ENCODE results near the gene COG5.
"Not testable (repeated sequence)": the region's sequence is repeated elsewhere in the genome, so short reads cannot be mapped to it uniquely, and the experiment has no call there.

COG5 gene

GRCh38 chr7:107544848-107545591 is 18.7 kb downstream of the COG5 start:
- no peak for DNase-seq (ENCODE audit: low read depth)
- TF ChIP-seq CTCF (IDR thresholded peaks at IDR 0.05; ENCODE audit: low read depth, low read length, missing control alignments), result no peak
- H3K4me3 ChIP-seq (ENCODE audit: low read depth, low read length), result no peak overlapping the region

- no peak for DNase-seq (ENCODE audit: low read depth)
- no peak for TF ChIP-seq CTCF (IDR thresholded peaks at IDR 0.05; ENCODE audit: low read depth, low read length, missing control alignments)
- no peak overlapping the region for H3K4me3 ChIP-seq (ENCODE audit: low read depth, low read length)
Observed at GRCh38 chr7:107543338-107543993, 20.3 kb downstream of the COG5 start.

GRCh38 chr7:107538001-107538400 is 25.7 kb downstream of the COG5 start:
- DNase-seq (ENCODE audit: low read depth), result no peak
- no peak overlapping the region for H3K4me3 ChIP-seq (ENCODE audit: low read depth, low read length)
- TF ChIP-seq CTCF (IDR thresholded peaks at IDR 0.05; ENCODE audit: low read depth, low read length, missing control alignments), result no peak

GRCh38 chr7:107537228-107537627 is 26.5 kb downstream of the COG5 start:
- H3K4me3 ChIP-seq (ENCODE audit: low read depth, low read length); DNase-seq (ENCODE audit: low read depth): not testable (repeated sequence)

GRCh38 chr7:107534139-107534538 is 29.6 kb downstream of the COG5 start:
- no peak for DNase-seq (ENCODE audit: low read depth)

GRCh38 chr7:107530751-107531150 is 33.0 kb downstream of the COG5 start:
- no peak for TF ChIP-seq CTCF (IDR thresholded peaks at IDR 0.05; ENCODE audit: low read depth, low read length, missing control alignments)
- no peak overlapping the region for H3K4me3 ChIP-seq (ENCODE audit: low read depth, low read length)
- no peak for DNase-seq (ENCODE audit: low read depth)

More at GRCh38 chr7:107534139-107534538, 29.6 kb downstream of the COG5 start:
- no peak for TF ChIP-seq CTCF (IDR thresholded peaks at IDR 0.05; ENCODE audit: low read depth, low read length, missing control alignments)
- H3K4me3 ChIP-seq (ENCODE audit: low read depth, low read length), result no peak overlapping the region

- no peak for TF ChIP-seq CTCF (IDR thresholded peaks at IDR 0.05; ENCODE audit: low read depth, low read length, missing control alignments)
- no peak for DNase-seq (ENCODE audit: low read depth)
- H3K4me3 ChIP-seq (ENCODE audit: low read depth, low read length), result no peak overlapping the region
Observed at GRCh38 chr7:107528461-107528860, 35.3 kb downstream of the COG5 start.

Measured in GM12864 (cell line).